Suprapubic skin (tissue), 4 donors: ENCODE data around the gene CHRNA4. TPM values are rescaled to one million over a fixed set of nuclear protein-coding genes. Genes with fewer than 3 reads are reported as not detected.

Source experiments
- DNase-seq, 2 donors: peaks; one replicate each; pipeline ENCODE4 v3.0.0-alpha.2; 2019; ENCODE audit warnings: low spot score in 2 of 2
- H3K27ac ChIP-seq: fragments of 200-600 bp; sonication (generic); one replicate; pipeline ENCODE4 v1.5.1; 2019
- H3K27me3 ChIP-seq: fragments of 200-600 bp; sonication (generic); one replicate; pipeline ENCODE4 v1.5.1; 2019
- H3K36me3 ChIP-seq: fragments of 200-600 bp; sonication (generic); one replicate; pipeline ENCODE4 v1.5.1; 2019
- H3K4me1 ChIP-seq: fragments of 200-600 bp; sonication (generic); one replicate; pipeline ENCODE4 v1.5.1; 2019
- H3K4me3 ChIP-seq: fragments of 200-600 bp; sonication (generic); one replicate; pipeline ENCODE4 v1.5.1; 2019; ENCODE audit warnings: mild to moderate bottlenecking
- H3K9me3 ChIP-seq: fragments of 200-600 bp; sonication (generic); one replicate; pipeline ENCODE4 v1.5.1; 2019
- CTCF ChIP-seq, 2 donors: fragments of 200-600 bp in 1 of 2; fragments of 450-650 bp in 1 of 2; sonication (generic) in 1 of 2; IDR thresholded peaks; one replicate each; pipeline ENCODE4 v1.5.1; 2016 to 2019; ENCODE audit warnings: antibody characterized with exemption in 2 of 2, mild to moderate bottlenecking in 1 of 2, moderate library complexity in 1 of 2
- EP300 ChIP-seq: sonication (generic); formaldehyde crosslinking; IDR thresholded peaks from one replicate; pipeline ENCODE4 v1.6.1; 2017; ENCODE audit warnings: antibody characterized with exemption
- POLR2A ChIP-seq, 2 donors: fragments of 450-650 bp; IDR thresholded peaks; one replicate each; pipeline ENCODE4 v1.6.1; 2017; ENCODE audit warnings: antibody characterized with exemption in 2 of 2, mild to moderate bottlenecking in 2 of 2, moderate library complexity in 2 of 2
- POLR2AphosphoS5 ChIP-seq, 3 donors: sonication (generic); formaldehyde crosslinking; IDR thresholded peaks; one replicate each; pipeline ENCODE4 v1.6.1; 2017; ENCODE audit warnings: antibody characterized with exemption in 3 of 3
- WGBS: methylation state at CpG from one replicate; pipeline ENCODE4 v1.1.5; 2018; 5-methylcytosine and 5-hydroxymethylcytosine counted together
- total RNA-seq, 4 donors: library from RNA; depleted of rRNA; stranded (reverse); fragments of >200 nt; gene quantifications; one replicate each; pipeline ENCODE4 v1.1.0, GENCODE V29; 2016

Gene CHRNA4
- total RNA-seq, 4 donors from 2014 or later, result not detected

- H3K27me3 ChIP-seq, result peaks cover 98% of the 10 kb centered on the region
- H3K36me3 ChIP-seq, result no peaks in the 10 kb centered on the region
- TF ChIP-seq POLR2A (IDR thresholded peaks at IDR 0.05) (no peak), POLR2AphosphoS5 (IDR thresholded peaks at IDR 0.05) (no peak), EP300 (no peak)
- H3K4me1 ChIP-seq, result peaks cover 3% of the 10 kb centered on the region
- H3K27ac ChIP-seq, result no peak overlapping the region
- WGBS, result 60% methylated on average over 5 of the region's 11 CpGs
- no peaks in the 10 kb centered on the region for H3K9me3 ChIP-seq
- H3K4me3 ChIP-seq, result no peak overlapping the region
- no peak for DNase-seq
Measured at GRCh38 chr20:63297371-63297781, 63.8 kb downstream of the CHRNA4 start.

GRCh38 chr20:63296531-63297299 is 64.4 kb downstream of the CHRNA4 start:
- Histone ChIP-seq H3K27me3 (peaks cover 95% of the 10 kb centered on the region), H3K9me3 (no peaks in the 10 kb centered on the region), H3K27ac (no peak overlapping the region), H3K4me1 (peaks cover 3% of the 10 kb centered on the region), H3K4me3 (no peak overlapping the region), H3K36me3 (no peaks in the 10 kb centered on the region)
- 37% methylated on average over 11 of the region's 18 CpGs for WGBS
- TF ChIP-seq EP300 (no peak), CTCF (IDR thresholded peaks at IDR 0.05) (no peak), POLR2A (IDR thresholded peaks at IDR 0.05) (no peak), POLR2AphosphoS5 (IDR thresholded peaks at IDR 0.05) (no peak)
- no peak for DNase-seq

GRCh38 chr20:63295846-63296245 is 65.3 kb downstream of the CHRNA4 start:
- TF ChIP-seq CTCF (IDR thresholded peaks at IDR 0.05) (no peak), POLR2A (IDR thresholded peaks at IDR 0.05) (no peak), POLR2AphosphoS5 (IDR thresholded peaks at IDR 0.05) (no peak), EP300 (no peak)
- Histone ChIP-seq H3K9me3 (no peaks in the 10 kb centered on the region), H3K36me3 (no peaks in the 10 kb centered on the region), H3K4me1 (peaks cover 3% of the 10 kb centered on the region), H3K27me3 (peaks cover 87% of the 10 kb centered on the region), H3K4me3 (no peak overlapping the region), H3K27ac (no peak overlapping the region)
- DNase-seq, result no peak
- 3% methylated on average over 5 of the region's 20 CpGs for WGBS

GRCh38 chr20:63295422-63295821 is 65.7 kb downstream of the CHRNA4 start:
- 16% methylated on average over 17 of the region's 17 CpGs for WGBS
- Histone ChIP-seq H3K27ac (no peak overlapping the region), H3K27me3 (peaks cover 83% of the 10 kb centered on the region), H3K9me3 (no peaks in the 10 kb centered on the region), H3K4me1 (peaks cover 3% of the 10 kb centered on the region), H3K36me3 (no peaks in the 10 kb centered on the region), H3K4me3 (no peak overlapping the region)
- TF ChIP-seq POLR2A (IDR thresholded peaks at IDR 0.05), result no peak
- no peak for TF ChIP-seq CTCF (IDR thresholded peaks at IDR 0.05)
- TF ChIP-seq POLR2AphosphoS5 (IDR thresholded peaks at IDR 0.05), result no peak
- TF ChIP-seq EP300, result no peak
- no peak for DNase-seq

GRCh38 chr20:63295018-63295417 is 66.1 kb downstream of the CHRNA4 start:
- no peak overlapping the region for H3K27ac ChIP-seq
- peaks cover 79% of the 10 kb centered on the region for H3K27me3 ChIP-seq

More at GRCh38 chr20:63295018-63295417, 66.1 kb downstream of the CHRNA4 start:
- no peak for TF ChIP-seq CTCF (IDR thresholded peaks at IDR 0.05)
- no peak for TF ChIP-seq POLR2A (IDR thresholded peaks at IDR 0.05)
- no peak for TF ChIP-seq EP300
- TF ChIP-seq POLR2AphosphoS5 (IDR thresholded peaks at IDR 0.05), result no peak
- no peaks in the 10 kb centered on the region for H3K9me3 ChIP-seq
- H3K4me1 ChIP-seq, result peaks cover 7% of the 10 kb centered on the region
- WGBS, result 43% methylated on average over 5 of the region's 19 CpGs
- H3K36me3 ChIP-seq, result no peaks in the 10 kb centered on the region
- DNase-seq, result no peak
- H3K4me3 ChIP-seq, result no peak overlapping the region
